ENCODE measurements around the gene ERO1B. TPM values are rescaled to one million over a fixed set of nuclear protein-coding genes. Genes with fewer than 3 reads are reported as not detected.

The ERO1B gene, protein sequence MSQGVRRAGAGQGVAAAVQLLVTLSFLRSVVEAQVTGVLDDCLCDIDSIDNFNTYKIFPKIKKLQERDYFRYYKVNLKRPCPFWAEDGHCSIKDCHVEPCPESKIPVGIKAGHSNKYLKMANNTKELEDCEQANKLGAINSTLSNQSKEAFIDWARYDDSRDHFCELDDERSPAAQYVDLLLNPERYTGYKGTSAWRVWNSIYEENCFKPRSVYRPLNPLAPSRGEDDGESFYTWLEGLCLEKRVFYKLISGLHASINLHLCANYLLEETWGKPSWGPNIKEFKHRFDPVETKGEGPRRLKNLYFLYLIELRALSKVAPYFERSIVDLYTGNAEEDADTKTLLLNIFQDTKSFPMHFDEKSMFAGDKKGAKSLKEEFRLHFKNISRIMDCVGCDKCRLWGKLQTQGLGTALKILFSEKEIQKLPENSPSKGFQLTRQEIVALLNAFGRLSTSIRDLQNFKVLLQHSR
- polyA plus RNA-seq (2012; ENCODE audit: insufficient read length, low read depth): 0.54 TPM

DNA sequence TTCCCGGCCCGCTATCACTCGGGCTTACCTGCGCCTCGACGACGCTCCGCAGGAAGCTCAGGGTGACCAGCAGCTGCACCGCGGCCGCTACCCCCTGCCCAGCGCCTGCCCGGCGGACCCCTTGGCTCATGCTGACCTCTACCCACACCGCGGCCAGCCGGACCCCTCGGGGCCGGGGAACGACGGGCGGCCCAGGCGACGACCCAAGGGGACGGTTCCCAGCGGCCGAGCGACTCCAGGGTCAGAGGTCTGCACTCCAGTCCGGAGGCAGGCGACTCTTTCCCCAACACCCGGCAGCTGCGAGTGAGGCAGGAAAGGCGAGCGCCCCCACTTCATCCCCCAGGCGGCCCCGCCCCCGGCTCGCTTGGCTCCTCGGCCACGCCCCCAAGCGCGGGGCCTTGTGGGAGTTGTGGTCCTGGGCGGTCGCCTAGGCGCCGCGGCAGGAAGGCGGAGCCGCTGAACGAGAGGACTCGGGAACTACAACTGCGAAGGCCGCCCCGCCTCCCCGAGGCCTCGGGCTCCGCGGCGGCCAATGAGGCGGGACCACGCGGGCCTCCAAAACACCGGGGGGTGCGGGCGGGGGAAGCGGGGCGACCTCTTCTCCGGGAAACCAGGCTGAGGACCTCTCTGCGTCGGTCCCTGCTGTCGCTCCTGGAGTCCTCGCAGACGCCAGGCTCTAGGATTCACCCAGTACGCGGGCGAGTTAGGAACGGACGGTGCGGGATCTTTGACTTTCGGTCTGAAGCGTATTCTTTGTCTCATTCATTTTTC, at the start of gene ERO1B:
ERO1B (minus strand) TSS at position 305 of the 771 bp plus-strand sequence; CDS start at position 130, 175 bp downstream.
- TF ChIP-seq TAF1 (IDR thresholded peaks at IDR 0.05; ENCODE audit: borderline replicate concordance, insufficient read depth, low read length) (no peak), SIN3A (IDR thresholded peaks at IDR 0.05; ENCODE audit: borderline replicate concordance, insufficient read depth, low read length) (0 out of 2 replicates have a peak, but pooled peaks have one; percentile 55), FOXP2 (optimal IDR thresholded peaks at IDR 0.05; ENCODE audit: borderline replicate concordance, extremely low read depth, extremely low read length, insufficient read depth) (peak; percentile 50), POLR2AphosphoS5 (IDR thresholded peaks at IDR 0.05; ENCODE audit: low read depth, low read length) (no peak)
- TF ChIP-seq, protein P1, sequence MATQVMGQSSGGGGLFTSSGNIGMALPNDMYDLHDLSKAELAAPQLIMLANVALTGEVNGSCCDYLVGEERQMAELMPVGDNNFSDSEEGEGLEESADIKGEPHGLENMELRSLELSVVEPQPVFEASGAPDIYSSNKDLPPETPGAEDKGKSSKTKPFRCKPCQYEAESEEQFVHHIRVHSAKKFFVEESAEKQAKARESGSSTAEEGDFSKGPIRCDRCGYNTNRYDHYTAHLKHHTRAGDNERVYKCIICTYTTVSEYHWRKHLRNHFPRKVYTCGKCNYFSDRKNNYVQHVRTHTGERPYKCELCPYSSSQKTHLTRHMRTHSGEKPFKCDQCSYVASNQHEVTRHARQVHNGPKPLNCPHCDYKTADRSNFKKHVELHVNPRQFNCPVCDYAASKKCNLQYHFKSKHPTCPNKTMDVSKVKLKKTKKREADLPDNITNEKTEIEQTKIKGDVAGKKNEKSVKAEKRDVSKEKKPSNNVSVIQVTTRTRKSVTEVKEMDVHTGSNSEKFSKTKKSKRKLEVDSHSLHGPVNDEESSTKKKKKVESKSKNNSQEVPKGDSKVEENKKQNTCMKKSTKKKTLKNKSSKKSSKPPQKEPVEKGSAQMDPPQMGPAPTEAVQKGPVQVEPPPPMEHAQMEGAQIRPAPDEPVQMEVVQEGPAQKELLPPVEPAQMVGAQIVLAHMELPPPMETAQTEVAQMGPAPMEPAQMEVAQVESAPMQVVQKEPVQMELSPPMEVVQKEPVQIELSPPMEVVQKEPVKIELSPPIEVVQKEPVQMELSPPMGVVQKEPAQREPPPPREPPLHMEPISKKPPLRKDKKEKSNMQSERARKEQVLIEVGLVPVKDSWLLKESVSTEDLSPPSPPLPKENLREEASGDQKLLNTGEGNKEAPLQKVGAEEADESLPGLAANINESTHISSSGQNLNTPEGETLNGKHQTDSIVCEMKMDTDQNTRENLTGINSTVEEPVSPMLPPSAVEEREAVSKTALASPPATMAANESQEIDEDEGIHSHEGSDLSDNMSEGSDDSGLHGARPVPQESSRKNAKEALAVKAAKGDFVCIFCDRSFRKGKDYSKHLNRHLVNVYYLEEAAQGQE (IDR thresholded peaks at IDR 0.05; ENCODE audit: insufficient read depth in 1 of 2, low read depth in 2 of 2, low read length in 2 of 2): no peak

DNA sequence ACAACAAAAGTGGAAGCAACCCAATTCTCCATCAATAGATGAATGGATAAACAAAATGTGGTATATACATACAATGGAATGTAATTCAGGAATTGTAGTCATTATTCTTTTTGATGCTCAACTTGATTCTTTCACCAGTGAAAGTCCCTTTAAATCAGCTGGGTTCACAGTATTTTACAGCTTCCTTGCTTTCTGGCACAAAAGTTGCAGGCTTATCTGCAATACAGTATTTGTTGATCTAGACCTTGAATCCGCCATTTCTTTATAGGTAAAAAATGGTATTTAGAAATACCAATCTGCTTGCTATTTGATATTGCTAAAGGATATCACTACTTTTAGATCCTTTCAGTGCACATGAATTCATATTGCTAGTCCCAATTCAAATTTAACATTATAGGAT, 44.7 kb upstream of the ERO1B start:
- TF ChIP-seq FOXP2 (optimal IDR thresholded peaks at IDR 0.05; ENCODE audit: borderline replicate concordance, extremely low read depth, extremely low read length, insufficient read depth) (no peak), SIN3A (IDR thresholded peaks at IDR 0.05; ENCODE audit: borderline replicate concordance, insufficient read depth, low read length) (no peak), TAF1 (IDR thresholded peaks at IDR 0.05; ENCODE audit: borderline replicate concordance, insufficient read depth, low read length) (no peak), POLR2AphosphoS5 (IDR thresholded peaks at IDR 0.05; ENCODE audit: low read depth, low read length) (no peak)
- TF ChIP-seq, protein P1 (IDR thresholded peaks at IDR 0.05; ENCODE audit: insufficient read depth in 1 of 2, low read depth in 2 of 2, low read length in 2 of 2): no peak

DNA sequence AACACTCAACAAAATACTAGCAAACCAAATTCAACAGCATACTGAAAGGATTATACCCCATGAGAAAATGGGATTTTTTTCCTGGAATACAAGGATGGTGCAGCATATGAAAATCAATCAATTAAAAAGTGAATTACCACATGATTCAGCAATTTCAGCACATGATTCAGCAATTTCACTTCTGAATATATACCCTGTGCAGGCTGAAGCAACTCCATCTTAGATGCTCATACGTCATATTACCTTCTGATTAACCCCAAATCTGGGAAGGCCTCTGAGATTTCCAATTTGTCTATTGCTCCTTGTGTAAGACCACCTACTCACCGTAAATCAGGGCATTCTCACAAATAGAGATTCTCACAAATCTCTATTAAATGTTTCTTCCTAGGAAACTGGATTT, 43.8 kb upstream of the ERO1B start:
- TF ChIP-seq, protein P1 (IDR thresholded peaks at IDR 0.05; ENCODE audit: insufficient read depth in 1 of 2, low read depth in 2 of 2, low read length in 2 of 2): no peak
- TF ChIP-seq FOXP2 (optimal IDR thresholded peaks at IDR 0.05; ENCODE audit: borderline replicate concordance, extremely low read depth, extremely low read length, insufficient read depth) (no peak), TAF1 (IDR thresholded peaks at IDR 0.05; ENCODE audit: borderline replicate concordance, insufficient read depth, low read length) (no peak)

DNA sequence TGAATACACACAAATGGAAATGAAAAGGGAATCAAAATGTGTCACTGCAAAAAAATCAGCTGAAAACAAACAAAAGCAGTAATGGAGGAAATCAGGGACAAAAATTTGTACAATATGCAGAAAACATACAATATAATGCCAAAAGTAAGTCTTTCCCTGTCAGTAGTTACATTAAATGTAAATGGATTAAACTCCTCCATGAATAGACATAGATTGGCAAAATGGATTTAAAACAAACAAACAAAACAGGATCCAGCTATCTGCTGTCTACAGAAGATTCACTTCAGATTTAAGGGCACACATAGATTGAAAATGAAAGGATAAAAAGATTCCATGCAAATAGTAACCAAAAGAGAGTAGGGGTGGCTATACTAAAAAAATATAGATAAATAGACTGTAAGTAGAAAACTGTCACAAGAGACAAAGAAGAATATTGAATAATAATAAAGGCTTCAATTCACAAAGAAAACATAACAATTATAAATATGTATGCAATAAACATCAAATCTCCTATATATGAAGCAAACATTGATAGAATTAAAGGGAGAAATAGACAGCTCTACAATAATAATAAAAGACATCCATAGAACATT, 42.2 kb upstream of the ERO1B start:
- TF ChIP-seq, protein P1 (IDR thresholded peaks at IDR 0.05; ENCODE audit: insufficient read depth in 1 of 2, low read depth in 2 of 2, low read length in 2 of 2): no peak
- TF ChIP-seq TAF1 (IDR thresholded peaks at IDR 0.05; ENCODE audit: borderline replicate concordance, insufficient read depth, low read length) (no peak), POLR2AphosphoS5 (IDR thresholded peaks at IDR 0.05; ENCODE audit: low read depth, low read length) (no peak), FOXP2 (optimal IDR thresholded peaks at IDR 0.05; ENCODE audit: borderline replicate concordance, extremely low read depth, extremely low read length, insufficient read depth) (no peak), SIN3A (IDR thresholded peaks at IDR 0.05; ENCODE audit: borderline replicate concordance, insufficient read depth, low read length) (no peak)

All from PFSK-1 (cell line).